ENCODE data around the gene DSG3.

GRCh38 chr18:31493171-31493570 lies 45.6 kb downstream of the DSG3 start:
- TF ChIP-seq CTCF (IDR thresholded peaks at IDR 0.05; ENCODE audit: low read length) = no peak
- no peak for TF ChIP-seq EZH2phosphoT487 (IDR thresholded peaks at IDR 0.05; ENCODE audit: low read length)

All from MM.1S (cell line).